IPS DF 6.9 (cell line): ENCODE data around the gene MYBPC2.

Experiments used
- DNase-seq: peaks from one replicate; pipeline ENCODE4 v3.0.0-alpha.2; 2013; ENCODE audit warnings: low read depth, low spot score
- H3K27ac ChIP-seq: one replicate; pipeline ENCODE4 v1.5.1; 2013; ENCODE audit warnings: low read length, control low read depth
- H3K27me3 ChIP-seq: 2 replicates; pipeline ENCODE4 v1.6.1; 2013; ENCODE audit warnings: mild to moderate bottlenecking, low read length; ENCODE audit not compliant: control insufficient read depth, insufficient read depth
- H3K36me3 ChIP-seq: 2 replicates; pipeline ENCODE4 v1.6.1; 2013; ENCODE audit warnings: low read length; ENCODE audit not compliant: control insufficient read depth, insufficient read depth
- H3K4me1 ChIP-seq: 2 replicates; pipeline ENCODE4 v1.6.1; 2013; ENCODE audit warnings: low read length; ENCODE audit not compliant: control insufficient read depth, insufficient read depth
- H3K4me3 ChIP-seq: 2 replicates; pipeline ENCODE4 v1.5.1; 2013; ENCODE audit warnings: mild to moderate bottlenecking, low read length
- H3K9me3 ChIP-seq: 2 replicates; pipeline ENCODE4 v1.6.1; 2013; ENCODE audit warnings: low read length, inconsistent platforms; ENCODE audit not compliant: control insufficient read depth, insufficient read depth
- WGBS: extraction: QIAGEN DNeasy Blood & Tissue Kit; methylation state at CpG from one replicate; pipeline ENCODE4 v1.1.7; 2013; ENCODE audit warnings: mixed read lengths, missing lambda C conversion rate; ENCODE audit not compliant: insufficient read length, insufficient coverage; 5-methylcytosine and 5-hydroxymethylcytosine counted together

MYBPC2 gene

DNA sequence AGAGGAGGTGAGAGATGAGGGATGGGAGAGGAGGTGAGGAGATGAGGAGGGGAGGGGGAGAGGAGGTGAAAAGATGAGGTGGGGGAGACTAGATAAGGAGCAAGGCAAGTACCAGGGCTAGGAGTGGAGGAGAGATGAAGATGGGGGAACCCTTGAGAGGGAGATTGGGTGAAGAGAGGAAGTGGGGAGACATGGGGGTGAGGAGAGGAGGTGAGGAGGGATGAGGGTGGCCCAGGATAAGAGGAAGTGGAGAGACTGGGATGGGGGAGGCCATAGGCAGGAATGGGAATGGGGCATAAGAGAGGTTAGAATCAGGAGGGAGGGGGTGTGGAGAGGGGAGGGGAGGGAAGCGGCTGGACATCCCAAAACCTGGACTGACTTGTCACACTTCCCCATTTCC lies 26.9 kb downstream of the MYBPC2 start:
- Histone ChIP-seq H3K9me3 (peaks cover 2% of the 10 kb centered on the region; the same call in 1 of the 2 replicates), H3K36me3 (no peaks in the 10 kb centered on the region; the same call in 1 of the 2 replicates), H3K27me3 (no peaks in the 10 kb centered on the region), H3K4me1 (no peaks in the 10 kb centered on the region), H3K4me3 (no peak overlapping the region), H3K27ac (no peak overlapping the region)
- WGBS = no CpG with 5 or more reads among the region's 1 CpG
- DNase-seq = no peak

DNA sequence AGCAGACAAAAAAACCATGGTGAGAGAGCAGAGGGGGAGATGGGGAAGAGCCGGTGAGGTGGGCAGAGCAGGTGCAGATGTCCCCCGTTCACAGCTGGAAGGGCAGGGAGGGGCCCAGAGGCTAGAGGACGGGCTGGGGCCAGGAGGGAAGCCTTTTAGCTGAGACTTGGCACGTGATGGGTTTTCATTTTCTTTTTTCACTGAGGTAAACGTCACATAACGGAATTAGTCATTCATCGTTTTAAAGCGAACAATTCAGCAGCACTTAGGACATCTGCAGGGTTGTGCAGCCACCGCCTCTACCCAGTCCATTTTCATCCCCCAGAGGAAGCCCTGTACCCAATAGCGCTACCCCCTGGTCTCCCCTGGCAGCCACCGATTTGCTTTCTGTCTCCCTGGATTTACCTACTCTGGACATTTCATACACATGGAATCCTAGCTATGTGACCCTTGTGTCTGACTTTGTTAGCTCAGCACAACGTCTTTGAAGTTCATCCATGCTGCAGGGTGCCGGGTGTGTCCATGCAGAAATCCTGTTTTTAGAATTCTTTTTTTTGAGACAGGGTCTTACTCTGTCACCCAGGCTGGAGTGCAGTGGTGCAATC lies 27.6 kb downstream of the MYBPC2 start:
- Histone ChIP-seq H3K4me1 (no peaks in the 10 kb centered on the region), H3K27me3 (no peaks in the 10 kb centered on the region), H3K36me3 (no peaks in the 10 kb centered on the region), H3K9me3 (no peaks in the 10 kb centered on the region), H3K4me3 (no peak overlapping the region), H3K27ac (no peak overlapping the region)
- WGBS = no CpG with 5 or more reads among the region's 13 CpGs
- DNase-seq = no peak

DNA sequence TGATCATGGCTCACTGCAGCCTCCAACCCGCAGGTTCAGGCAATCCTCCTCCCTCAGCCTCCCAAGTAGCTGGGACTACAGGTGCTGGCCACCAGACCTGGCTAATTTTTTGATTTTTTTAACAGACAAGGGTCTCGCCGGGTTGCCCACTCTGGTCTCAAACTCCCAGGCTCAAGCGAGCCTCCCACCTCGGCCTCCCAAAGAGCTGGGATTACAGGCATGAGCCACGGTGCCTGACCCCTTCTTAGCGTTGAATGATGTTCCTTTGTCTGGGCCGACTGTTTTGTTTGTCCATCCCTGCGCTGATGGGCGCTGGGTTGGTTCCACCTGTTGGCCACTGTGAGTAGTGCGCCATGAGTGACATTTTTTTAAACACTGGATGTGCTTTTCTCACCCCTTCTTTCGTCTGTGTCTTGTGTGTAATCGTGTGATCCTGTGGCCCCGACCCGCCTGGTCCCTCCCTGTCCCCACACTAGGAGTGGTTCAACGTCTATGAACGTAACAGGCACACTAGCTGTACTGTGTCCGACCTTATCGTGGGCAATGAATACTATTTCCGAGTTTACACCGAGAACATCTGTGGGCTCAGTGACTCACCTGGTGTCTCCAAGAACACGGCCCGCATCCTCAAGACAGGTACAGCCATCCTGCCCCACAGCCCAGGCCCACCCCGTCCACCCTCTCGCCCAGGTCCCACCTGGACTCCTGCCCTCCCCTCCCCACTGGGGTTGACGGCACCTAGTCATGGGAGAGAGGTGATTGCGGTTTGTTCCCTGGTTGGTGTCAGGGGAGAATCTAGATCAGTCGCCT lies 28.6 kb downstream of the MYBPC2 start:
- Histone ChIP-seq H3K4me1 (no peaks in the 10 kb centered on the region; the same call in 1 of the 2 replicates), H3K27ac (no peak overlapping the region), H3K36me3 (no peaks in the 10 kb centered on the region), H3K9me3 (no peaks in the 10 kb centered on the region), H3K4me3 (no peak overlapping the region), H3K27me3 (no peaks in the 10 kb centered on the region)
- DNase-seq = no peak
- no CpG with 5 or more reads among the region's 28 CpGs for whole genome bisulfite sequencing

DNA sequence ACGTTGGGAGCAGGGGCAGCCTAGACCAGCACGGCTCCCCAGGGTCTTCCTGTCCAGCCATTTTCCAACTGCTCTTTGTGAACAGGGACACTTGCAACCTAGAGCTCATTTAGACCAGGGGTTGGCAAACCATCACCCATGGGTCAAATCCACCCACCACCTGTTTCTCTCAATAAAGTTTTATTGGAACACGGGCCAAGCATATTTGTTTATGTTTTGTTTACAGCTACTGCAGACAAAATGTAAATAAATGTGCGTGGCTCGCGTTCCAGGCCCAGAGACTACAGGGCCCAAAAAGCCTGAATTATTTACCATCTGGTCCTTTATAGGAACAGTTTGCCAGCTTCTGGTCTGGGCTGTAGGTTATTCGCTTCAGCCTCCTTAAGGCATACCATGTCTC lies 30.3 kb downstream of the MYBPC2 start:
- no peaks in the 10 kb centered on the region for H3K36me3 ChIP-seq
- H3K27me3 ChIP-seq = no peaks in the 10 kb centered on the region
- H3K9me3 ChIP-seq = no peaks in the 10 kb centered on the region
- no peak overlapping the region for H3K27ac ChIP-seq
- H3K4me1 ChIP-seq = no peaks in the 10 kb centered on the region; the same call in 1 of the 2 replicates
- no CpG with 5 or more reads among the region's 7 CpGs for WGBS
- no peak overlapping the region for H3K4me3 ChIP-seq
- DNase-seq = no peak

DNA sequence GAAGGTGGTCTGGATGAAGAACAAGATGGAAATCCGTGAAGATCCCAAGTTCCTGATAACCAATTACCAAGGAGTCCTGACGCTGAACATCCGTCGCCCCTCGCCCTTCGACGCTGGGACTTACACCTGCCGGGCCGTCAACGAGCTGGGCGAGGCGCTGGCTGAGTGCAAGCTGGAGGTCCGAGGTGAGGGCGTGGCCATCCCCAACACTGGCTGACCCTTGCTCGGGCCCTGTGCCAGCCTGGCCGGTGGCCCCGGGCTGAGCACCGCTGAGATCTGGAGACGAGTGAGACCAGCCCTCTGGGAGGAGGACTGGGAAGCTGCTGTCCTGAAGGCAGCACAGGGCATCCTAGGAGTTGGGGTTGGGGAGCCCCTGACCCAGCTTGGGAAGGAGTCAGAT lies 31.7 kb downstream of the MYBPC2 start:
- WGBS = no CpG with 5 or more reads among the region's 19 CpGs
- Histone ChIP-seq H3K27ac (no peak overlapping the region), H3K4me3 (no peak overlapping the region), H3K9me3 (peaks cover 2% of the 10 kb centered on the region; the same call in 1 of the 2 replicates), H3K27me3 (no peaks in the 10 kb centered on the region), H3K36me3 (no peaks in the 10 kb centered on the region), H3K4me1 (no peaks in the 10 kb centered on the region; the same call in 1 of the 2 replicates)
- no peak for DNase-seq

DNA sequence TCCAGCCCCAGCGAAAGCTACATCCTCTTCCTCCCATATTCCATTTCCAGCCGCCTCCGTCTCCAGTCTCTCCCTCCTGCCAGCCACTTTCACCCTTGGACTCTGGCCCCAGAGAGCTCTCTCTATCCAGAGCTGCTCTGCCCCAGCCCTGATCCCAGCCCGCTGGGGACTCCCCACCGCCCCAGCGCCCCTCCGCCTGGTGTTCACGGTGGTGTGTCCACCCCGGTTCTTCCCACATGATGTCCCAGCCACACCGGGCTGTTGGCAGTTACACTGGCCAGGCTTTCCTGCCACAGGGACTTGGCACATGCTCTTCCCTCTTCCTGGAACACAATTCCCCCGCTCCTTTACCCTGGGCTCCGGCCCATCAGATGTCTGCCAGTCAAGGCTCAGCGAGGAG lies 32.3 kb downstream of the MYBPC2 start:
- H3K27ac ChIP-seq = no peak overlapping the region
- no peaks in the 10 kb centered on the region for H3K27me3 ChIP-seq
- no peaks in the 10 kb centered on the region; the same call in 1 of the 2 replicates for H3K4me1 ChIP-seq
- DNase-seq = no peak
- no peaks in the 10 kb centered on the region for H3K36me3 ChIP-seq
- no peak overlapping the region for H3K4me3 ChIP-seq
- WGBS = no CpG with 5 or more reads among the region's 13 CpGs
- H3K9me3 ChIP-seq = peaks cover 2% of the 10 kb centered on the region; the same call in 1 of the 2 replicates

DNA sequence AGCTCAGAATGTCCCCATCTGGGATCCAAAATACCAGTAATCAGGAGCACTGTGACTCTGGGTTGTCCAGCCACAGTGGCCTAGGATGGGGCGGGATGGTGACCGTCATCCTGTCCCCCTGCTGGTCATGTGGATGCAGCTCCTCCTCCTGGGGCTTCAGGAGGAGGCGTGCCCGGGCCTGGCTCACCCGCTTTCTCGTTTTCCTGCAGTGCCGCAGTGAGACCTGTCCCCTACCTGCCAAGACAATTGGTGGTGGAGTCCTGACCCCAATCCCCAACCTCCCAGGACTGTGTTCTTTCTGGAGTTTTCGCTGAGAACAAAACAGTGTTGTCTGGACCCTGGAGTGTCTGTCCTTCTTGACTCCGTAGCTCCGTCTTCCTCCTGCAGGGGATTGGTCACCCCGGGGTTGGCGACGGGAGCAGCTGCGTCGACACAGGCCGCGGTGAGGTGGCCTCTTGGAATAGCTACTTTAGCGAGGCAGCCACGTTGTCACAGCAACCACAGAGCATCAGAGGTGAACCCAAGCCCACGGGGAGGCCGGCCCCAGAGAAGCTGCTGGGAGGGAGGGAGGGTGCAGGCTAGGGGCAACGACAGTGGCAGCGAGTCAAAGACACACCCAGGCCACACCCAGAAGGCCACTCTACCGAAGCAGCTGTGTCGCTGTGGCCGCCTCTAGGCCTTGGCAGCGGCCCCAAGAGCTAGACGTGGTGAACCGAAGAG lies 33.5 kb downstream of the MYBPC2 start:
- no peaks in the 10 kb centered on the region; the same call in 1 of the 2 replicates for H3K4me1 ChIP-seq
- peaks cover 2% of the 10 kb centered on the region; the same call in 1 of the 2 replicates for H3K9me3 ChIP-seq
- no CpG with 5 or more reads among the region's 29 CpGs for WGBS
- no peak for DNase-seq
- no peaks in the 10 kb centered on the region for H3K27me3 ChIP-seq
- H3K27ac ChIP-seq = no peak overlapping the region
- H3K4me3 ChIP-seq = no peak overlapping the region
- H3K36me3 ChIP-seq = no peaks in the 10 kb centered on the region

DNA sequence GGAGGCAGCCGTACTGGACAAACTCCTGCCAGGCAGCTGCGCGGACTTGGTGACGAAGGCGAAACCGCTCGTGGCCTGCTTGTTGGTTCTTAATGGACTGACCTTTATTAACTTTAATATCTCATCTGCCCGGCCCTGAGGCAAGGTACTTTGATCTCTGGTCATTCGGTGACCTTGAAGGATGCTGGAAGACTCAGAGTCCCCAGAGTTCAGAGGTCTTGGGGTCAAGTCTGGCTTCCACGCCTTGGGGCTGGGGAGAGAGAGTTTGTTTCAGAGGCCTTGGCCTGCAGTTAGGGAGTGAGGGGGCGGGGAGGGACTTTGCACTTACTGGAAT lies 34.0 kb downstream of the MYBPC2 start:
- no peaks in the 10 kb centered on the region; the same call in 1 of the 2 replicates for H3K4me1 ChIP-seq
- H3K27ac ChIP-seq = no peak overlapping the region
- peaks cover 2% of the 10 kb centered on the region; the same call in 1 of the 2 replicates for H3K9me3 ChIP-seq
- no peaks in the 10 kb centered on the region for H3K27me3 ChIP-seq
- H3K36me3 ChIP-seq = no peaks in the 10 kb centered on the region
- H3K4me3 ChIP-seq = no peak overlapping the region
- no peak for DNase-seq
- WGBS = no CpG with 5 or more reads among the region's 11 CpGs

DNA sequence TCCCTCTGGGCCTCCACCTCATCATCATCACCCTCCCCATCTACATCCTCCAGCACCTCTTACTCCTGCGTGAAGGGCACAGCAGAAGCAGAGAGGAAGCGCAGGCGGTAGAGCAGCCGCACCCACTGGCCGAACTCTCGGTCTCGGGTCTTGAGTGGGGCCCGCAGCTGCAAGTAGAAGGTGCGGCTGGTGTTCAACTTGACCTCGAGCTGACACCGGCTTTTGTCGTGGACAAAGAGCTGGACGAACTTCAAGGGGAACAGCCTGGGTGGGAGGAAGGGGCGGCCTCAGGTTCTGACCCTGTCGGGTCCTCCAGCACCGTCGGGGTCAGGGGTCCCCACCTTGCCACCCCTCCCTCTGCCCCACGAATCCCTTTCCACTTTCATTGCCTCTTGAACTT lies 34.9 kb downstream of the MYBPC2 start:
- Histone ChIP-seq H3K27ac (no peak overlapping the region), H3K27me3 (no peaks in the 10 kb centered on the region), H3K36me3 (no peaks in the 10 kb centered on the region), H3K9me3 (peaks cover 4% of the 10 kb centered on the region; the same call in 1 of the 2 replicates), H3K4me1 (no peaks in the 10 kb centered on the region; the same call in 1 of the 2 replicates), H3K4me3 (no peak overlapping the region)
- WGBS = no CpG with 5 or more reads among the region's 18 CpGs
- no peak for DNase-seq

DNA sequence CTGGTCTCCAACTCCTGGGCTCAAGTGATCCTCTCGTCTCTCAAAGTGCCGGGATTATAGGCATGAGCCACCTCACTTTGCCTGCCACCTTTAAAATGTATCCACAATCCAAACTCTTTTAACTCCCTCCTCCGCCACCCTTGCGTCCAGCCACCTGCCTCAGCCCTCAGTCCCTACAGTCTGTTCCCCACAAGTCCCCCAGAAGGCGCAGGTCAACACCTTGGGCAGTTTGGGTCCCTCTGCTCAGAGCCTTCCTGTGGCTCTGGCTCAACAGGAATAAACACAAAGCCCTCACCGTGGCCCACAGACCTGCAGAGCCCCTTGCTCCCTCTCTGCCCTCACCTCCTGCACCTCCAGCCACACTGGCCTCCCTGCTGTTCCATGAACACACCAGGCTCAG lies 36.1 kb downstream of the MYBPC2 start:
- Histone ChIP-seq H3K9me3 (peaks cover 4% of the 10 kb centered on the region), H3K4me1 (no peaks in the 10 kb centered on the region; the same call in 1 of the 2 replicates), H3K36me3 (no peaks in the 10 kb centered on the region), H3K4me3 (no peak overlapping the region), H3K27me3 (no peaks in the 10 kb centered on the region), H3K27ac (no peak overlapping the region)
- no peak for DNase-seq
- WGBS = no CpG with 5 or more reads among the region's 6 CpGs
